ENCODE results near the gene AFMID.

DNA sequence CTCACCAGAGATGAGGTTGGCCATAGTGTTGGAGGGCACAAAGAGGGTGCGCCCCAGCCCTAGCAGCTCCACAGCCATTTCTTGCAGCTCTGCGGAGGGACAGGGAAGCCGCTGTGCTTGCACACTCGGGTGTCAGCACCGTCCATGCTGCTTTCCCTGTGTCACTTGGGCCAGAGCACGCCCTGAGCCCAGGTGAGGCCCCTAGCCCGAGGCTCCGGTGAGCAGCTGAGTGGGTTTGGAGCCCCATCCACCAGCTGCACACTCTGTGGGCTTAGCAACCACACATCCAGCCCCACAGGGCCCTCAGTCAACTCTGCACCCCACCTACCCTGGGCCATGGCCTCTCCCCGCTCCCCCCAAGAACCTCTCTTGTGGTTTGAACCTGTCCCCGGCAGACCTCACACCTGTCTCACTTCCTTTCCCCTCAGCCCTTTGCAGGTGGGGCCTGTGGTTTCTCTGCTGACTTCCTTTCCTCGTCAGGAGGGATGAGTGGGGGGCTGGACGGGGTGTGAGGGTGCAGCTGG is 65.0 kb downstream of the AFMID start:
- TF ChIP-seq YY1 (IDR thresholded peaks at IDR 0.05; ENCODE audit: insufficient read depth, insufficient replicate concordance, low read depth, low read length) (no peak), CHD2 (IDR thresholded peaks at IDR 0.05; ENCODE audit: low read depth, low read length) (no peak), POLR2A (IDR thresholded peaks at IDR 0.05; ENCODE audit: insufficient read depth in 1 of 2, low read depth in 2 of 2, low read length in 2 of 2) (no peak), ZNF253 (CRISPR knock-in tag; IDR thresholded peaks at IDR 0.05; ENCODE audit: borderline replicate concordance) (no peak), BHLHE40 (IDR thresholded peaks at IDR 0.05; ENCODE audit: low read length) (no peak), GZF1 (CRISPR knock-in tag; IDR thresholded peaks at IDR 0.05) (no peak), ZFP37 (CRISPR knock-in tag; IDR thresholded peaks at IDR 0.05; ENCODE audit: borderline replicate concordance) (no peak), ELF4 (CRISPR knock-in tag; IDR thresholded peaks at IDR 0.05; ENCODE audit: borderline replicate concordance) (no peak), SMARCE1 (IDR thresholded peaks at IDR 0.05; ENCODE audit: borderline replicate concordance) (no peak)
- TF ChIP-seq, protein P1, sequence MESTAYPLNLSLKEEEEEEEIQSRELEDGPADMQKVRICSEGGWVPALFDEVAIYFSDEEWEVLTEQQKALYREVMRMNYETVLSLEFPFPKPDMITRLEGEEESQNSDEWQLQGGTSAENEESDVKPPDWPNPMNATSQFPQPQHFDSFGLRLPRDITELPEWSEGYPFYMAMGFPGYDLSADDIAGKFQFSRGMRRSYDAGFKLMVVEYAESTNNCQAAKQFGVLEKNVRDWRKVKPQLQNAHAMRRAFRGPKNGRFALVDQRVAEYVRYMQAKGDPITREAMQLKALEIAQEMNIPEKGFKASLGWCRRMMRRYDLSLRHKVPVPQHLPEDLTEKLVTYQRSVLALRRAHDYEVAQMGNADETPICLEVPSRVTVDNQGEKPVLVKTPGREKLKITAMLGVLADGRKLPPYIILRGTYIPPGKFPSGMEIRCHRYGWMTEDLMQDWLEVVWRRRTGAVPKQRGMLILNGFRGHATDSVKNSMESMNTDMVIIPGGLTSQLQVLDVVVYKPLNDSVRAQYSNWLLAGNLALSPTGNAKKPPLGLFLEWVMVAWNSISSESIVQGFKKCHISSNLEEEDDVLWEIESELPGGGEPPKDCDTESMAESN (CRISPR knock-in tag; conservative IDR thresholded peaks at IDR 0.05) = no peak
- TF ChIP-seq, protein P2, sequence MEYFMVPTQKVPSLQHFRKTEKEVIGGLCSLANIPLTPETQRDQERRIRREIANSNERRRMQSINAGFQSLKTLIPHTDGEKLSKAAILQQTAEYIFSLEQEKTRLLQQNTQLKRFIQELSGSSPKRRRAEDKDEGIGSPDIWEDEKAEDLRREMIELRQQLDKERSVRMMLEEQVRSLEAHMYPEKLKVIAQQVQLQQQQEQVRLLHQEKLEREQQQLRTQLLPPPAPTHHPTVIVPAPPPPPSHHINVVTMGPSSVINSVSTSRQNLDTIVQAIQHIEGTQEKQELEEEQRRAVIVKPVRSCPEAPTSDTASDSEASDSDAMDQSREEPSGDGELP (IDR thresholded peaks at IDR 0.05; ENCODE audit: borderline replicate concordance, low read depth) = no peak

Data from HepG2 (cell line).